Measurements from ENCODE around the gene CNTN1.

CNTN1 gene

DNA sequence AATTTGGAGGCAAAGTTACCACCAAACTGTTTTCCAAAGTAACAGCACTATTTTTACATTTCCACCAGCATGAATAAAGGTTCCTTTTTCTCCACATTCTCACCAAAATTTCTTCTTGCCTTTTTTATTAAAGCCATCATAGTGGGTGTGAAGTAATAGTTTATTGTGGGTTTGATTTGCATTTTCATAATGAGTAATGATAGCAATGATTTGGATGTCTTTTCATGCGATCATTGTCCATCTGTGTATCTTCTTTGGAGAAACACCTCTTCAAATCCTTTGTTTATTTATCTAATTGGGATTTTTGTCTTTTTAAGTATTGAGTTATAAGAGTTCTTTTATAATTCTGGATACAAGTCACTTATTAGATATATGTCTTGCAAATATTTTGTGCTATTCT lies 172.7 kb downstream of the CNTN1 start:
- no peak for DNase-seq

DNA sequence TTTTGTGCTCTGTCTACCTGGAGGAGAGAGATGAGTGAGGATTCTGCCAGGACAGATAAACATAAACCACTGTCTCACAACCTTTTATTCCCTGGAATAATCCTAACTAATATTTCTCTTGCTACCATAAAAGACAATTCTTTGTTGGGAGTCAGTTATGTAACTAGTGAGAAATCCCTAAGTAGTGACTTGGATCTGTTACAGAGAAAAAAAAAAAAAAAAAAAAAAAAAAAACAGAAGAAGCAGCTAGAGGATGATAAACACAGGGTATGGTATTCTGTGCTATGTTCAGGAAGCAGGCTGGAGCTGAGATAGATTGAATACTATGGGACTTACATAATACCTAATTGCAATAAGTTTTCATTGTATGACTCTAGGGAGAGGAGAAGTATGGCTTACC lies 178.7 kb downstream of the CNTN1 start:
- DNase-seq: no peak

DNA sequence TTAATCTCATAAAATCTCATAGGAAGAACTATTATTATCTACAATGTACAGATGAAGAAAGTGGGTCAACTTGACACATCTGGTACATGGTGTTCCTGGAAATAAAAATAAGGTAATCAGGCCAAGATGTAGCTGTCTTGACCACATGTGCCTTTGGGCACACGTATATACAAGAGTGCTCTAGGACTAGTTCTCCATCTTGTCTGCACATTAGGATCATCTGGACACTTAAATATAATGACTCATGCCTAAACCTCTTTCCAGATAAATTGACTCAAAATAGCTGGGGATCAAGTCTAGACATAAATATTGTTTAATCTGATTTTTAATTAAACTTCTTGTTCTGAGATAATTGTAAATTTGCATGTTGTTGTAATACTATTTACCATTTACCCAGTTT lies 182.6 kb downstream of the CNTN1 start:
- no peak for DNase-seq

DNA sequence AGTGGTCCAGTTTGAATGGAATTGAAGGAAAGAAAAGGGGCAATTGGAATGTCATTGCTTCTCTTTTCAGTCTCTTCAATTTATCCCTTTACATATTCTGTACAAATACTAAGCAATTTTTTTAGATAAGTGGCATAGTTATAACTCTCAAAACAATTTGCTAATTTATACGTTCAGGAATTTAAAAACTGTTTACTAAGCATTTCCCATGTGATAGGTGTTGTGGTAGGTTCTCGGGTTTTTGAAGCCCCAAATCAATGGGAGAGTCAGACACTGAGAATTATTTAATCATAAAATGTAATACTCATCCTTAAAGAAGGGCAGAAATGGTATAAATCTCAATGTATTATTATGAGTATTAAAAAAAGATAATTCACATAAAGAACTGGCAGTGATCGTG lies 197.1 kb downstream of the CNTN1 start:
- no peak for DNase-seq

DNA sequence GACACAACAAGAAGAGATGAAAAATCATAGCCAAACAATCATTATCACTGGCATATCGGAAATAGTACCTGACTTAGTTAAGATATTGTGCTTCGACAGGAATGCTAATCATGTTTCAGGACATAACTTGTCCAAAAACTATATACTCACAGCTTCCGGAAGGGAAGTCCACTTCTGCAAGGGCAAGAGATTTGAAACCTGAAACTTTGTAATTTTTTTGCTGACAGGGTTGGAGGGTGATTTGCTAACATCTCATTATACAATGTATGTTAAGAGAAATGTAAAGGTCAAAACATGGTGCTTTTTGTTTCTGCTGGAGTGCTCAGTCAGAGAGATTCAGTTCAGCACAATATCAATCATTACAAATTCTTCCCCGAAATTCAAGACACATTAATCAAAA lies 200.3 kb downstream of the CNTN1 start:
- DNase-seq: no peak

DNA sequence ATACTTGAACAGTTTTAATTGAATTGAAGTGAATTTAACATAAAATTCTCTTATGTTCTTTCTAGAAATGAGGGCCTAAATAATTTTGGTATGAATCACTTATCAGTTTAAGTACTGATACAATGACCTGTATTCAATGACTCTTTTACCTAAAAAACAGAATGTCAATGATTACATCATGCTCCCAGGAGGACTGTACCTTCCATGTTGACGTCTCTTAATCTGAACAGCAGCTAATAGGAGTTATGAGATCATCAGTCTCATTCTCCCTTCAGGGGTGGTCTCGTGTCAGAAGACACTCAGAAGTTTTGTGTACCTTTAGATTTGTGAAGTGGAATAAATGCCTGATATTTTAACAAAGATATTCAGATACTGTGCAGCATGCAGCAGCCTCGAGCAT lies 206.3 kb downstream of the CNTN1 start:
- DNase-seq: no peak

DNA sequence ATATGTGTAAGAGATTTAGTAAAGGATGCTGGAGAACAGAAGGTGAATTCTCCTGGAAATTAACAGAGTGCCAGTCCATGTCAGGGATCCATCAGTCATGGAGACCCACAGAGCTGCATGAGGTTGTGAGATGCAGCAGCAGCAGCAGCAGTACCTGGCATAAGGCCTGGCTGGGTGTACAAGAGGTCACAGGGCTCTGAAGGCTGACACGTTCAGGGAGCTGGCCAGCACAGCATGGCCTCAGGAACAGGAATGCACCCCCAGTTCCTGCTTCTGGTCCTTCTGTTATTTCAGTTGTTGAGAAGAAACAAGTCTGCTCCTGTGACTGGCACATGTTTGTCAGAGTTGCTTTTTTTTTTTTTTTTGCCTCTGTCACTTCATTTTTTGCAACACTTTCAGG lies 210.8 kb downstream of the CNTN1 start:
- no peak for DNase-seq

DNA sequence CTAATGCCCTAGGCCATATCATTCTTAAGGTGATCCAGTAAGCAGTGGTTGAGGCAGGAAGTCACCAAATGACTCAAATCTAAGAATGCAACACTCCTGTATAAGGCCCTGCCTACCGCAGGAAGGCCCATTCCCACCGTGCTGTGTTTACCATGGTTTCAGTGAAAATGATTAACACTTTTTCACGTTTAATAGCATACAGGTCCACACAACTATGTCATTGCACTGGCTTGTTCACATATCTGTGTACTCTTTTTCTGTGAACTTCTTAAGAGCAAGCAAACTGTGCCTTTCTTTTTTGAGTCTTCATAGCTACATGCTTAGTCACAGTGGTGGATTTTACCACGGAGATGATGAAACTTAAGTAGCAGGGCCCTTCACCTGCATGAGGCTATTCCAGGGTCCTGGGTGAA lies 214.9 kb downstream of the CNTN1 start:
- no peak for DNase-seq

DNA sequence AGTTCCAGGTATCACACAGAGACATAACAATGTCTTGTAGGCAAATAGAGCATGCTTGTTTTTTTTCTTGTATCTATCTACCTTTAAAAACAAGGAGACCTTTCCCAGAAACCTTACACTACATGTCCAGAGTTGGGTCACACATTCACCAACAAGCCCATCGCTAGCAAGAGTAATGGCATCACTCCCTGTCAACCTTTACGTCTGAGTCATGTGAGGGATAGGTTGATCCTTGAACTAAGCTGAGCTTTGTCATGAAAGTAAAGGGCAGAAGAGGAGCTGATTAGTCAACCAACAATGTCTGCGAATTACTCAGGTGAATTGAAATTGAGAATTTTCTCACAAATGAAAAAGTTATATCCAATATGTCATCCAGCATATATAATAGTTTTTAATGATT lies 219.4 kb downstream of the CNTN1 start:
- DNase-seq: no peak

DNA sequence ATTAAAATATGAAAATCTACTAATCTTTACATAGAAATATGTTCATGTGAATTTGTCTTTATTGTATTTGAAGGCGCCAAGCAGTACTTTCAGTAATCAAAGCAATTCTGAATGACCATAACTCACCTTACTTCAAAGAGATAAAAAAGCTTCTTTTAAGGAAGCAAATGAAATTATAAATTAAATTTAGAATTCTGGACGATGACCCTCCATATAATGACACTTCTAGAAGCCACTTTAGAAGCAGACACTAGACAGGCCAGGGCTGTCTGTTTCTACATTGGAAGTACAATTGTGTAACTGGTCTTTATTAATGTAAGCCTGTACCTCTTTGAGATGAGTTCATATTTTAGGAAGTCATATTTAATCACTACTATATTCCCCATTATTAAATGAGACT lies 222.9 kb downstream of the CNTN1 start:
- no peak for DNase-seq

DNA sequence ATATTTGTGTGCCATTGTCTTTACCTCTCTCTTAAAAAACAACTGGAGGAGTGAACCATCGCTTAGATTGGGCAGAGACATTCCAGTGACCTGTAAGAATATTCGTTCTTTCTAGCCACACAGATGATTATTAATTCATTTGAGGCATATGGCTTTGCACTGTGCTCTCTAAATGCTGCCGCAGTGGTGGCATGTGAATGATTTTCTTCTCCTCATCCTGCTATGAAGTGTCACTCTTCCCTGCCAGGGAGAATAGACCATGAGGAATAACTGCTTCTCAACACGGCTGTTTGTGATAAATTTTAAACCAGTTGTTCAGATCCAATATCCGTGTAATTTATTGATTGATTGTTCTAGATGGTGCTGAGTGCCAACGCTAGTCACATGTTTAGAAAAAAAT lies 225.3 kb downstream of the CNTN1 start:
- DNase-seq: no peak

DNA sequence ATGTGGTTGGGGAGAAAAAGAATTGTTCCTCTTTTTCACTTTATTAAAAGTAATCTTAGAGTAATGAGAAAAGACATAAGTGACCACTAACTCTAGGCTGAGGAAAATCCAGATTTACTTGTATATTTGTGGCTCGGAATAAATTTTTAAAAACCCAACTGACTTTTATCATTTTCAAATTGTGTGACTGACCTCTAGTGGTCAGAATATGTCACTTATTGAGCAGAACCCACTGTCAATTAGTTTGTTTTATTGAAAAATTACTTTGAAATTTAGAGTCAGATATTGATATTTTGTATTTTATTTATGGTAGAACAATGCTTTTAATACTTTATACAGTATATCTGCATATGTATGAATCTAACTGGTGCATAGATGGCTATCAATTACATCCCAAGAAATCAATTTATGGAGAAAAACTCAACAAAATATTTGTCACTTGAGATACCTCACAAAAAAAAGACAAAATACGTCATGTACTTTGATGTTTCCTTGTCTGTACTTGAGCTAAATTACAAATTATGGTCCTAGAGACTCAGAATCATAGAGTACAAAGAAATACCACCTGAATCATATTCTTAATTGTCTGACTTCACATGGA lies 229.4 kb downstream of the CNTN1 start:
- DNase-seq: no peak

DNA sequence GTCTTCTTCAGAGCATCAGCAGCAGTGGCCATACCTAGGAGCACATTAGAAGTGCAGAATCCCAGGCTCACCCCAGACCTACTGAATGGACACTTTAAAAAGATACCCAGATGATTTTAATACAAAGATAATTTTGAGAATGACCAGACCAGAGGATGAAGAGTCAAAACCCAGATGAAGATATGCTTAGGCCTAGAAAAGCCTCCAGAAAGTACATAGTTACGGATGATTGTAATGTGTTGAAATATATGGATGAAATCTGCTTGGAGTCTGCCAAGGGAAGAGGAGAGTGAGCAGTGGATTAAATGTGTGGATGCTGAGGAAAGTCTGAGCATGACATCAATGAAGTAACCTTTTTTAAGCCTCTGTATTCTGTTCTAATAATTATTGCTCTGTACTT lies 245.7 kb downstream of the CNTN1 start:
- no peak for DNase-seq

DNA sequence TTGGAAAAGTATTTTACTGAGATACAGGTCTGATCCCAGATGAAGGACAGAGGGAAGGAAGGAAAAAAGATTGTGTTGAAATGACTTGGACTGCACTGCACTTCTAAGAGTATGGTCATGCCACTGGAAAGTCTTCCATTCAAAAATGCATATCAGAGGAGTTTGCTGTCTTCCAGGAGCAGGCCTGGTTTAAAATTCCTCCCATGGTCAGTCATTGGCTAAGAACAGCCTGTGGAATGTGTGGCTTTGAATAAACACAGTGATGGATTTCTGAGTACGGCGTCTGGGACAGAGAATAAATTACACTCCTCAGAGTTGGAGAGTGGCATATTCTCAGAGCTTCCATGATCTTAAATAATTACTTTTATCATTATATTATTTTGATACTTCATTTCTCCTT lies 250.1 kb downstream of the CNTN1 start:
- no peak for DNase-seq

DNA sequence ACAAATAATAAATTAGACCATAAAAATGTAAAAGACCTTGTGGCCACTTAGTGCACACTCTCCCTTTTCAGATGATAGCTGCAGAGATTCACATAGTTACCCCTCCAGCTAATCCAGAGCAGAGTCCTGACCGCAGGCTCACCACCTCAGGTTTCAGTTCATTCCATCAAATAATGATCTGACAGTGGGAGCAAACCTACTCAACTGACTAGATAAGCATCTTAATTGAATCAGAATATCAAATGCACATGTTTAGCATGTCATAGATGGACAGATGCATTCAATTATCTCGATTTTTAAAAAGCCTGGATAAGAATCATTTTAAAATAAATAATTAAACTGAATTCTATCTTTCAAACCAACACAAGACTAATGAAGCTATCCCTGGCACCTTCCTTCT lies 253.5 kb downstream of the CNTN1 start:
- DNase-seq: no peak

DNA sequence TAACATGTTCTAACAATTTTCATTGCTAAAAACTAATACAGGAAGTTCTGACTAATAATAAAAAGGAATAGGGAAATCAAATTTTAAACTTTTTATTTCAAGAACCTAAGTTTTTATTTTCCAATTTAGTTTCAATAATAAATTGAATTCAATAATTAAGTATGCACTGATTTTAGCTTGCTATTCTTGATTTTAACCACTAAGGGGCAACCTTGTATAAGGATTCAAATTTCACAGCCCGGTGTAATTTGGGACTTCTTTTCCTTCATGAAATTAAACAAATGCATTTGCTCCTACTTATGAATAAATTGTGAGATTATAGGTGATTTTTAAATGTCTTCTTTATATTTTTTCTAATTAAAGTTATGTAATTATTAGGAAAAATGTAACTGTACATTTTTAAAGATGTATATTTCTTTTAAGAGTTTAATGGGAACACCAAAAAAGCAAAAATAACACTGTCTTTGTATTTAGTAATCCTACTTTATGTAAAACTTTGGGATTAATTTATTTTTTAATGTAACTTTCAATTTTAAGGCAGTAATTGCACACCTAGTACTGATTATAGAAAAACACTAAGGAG lies 254.5 kb downstream of the CNTN1 start:
- DNase-seq: no peak

DNA sequence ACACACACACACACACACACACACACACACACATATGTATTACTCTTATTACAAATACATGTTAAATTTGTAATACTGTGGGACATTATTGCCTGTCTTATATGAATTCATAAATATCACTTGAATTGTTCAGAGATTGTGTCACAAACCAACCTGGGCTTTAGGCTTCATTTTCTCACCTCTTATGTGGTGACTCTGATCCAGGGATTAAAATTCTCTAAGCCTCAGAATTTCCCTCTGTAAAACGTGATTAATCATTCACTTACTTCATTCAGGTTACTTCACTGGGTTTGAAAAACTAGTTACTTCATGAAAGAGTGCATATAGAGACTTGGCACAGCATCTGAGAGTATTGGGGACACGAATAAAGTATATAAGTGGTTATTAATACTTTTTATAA lies 255.6 kb downstream of the CNTN1 start:
- DNase-seq: no peak

DNA sequence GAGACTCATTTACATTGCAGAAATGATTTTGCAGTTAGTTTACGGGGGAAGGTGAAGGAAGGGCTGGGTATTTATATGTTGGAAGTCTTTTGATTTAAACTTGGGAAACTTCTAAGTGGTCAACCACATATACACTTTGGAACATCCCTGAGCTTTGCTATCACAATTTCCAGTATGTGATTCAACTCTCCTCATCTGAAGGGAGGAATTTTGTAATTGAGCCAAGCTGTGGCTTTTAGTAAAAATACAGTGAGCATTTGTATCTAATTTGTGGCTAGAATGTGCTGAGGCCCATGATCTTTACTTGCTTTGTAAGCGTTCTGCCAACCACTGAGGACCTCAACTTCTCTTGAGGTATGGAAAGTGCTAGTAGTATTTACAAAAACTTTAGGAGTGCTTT lies 260.8 kb downstream of the CNTN1 start:
- DNase-seq: no peak

DNA sequence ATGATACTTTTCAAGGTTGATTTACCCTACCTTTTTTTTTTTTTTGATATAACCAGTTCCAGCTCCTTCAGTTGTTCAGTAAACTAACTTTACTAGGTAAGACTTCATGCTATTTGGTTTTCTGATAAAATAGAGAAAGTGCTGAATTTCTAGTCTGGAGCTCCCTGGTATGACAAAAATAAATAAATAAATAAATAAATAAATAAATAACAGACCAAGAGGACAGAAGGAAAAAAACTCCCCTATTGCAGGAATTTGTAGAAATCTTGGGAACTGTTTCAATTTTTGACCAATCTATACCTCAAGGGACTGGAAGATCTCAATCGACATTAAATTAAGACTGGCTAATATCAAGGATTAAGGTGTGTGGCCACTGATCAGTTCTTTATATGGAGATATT lies 265.2 kb downstream of the CNTN1 start:
- no peak for DNase-seq

DNA sequence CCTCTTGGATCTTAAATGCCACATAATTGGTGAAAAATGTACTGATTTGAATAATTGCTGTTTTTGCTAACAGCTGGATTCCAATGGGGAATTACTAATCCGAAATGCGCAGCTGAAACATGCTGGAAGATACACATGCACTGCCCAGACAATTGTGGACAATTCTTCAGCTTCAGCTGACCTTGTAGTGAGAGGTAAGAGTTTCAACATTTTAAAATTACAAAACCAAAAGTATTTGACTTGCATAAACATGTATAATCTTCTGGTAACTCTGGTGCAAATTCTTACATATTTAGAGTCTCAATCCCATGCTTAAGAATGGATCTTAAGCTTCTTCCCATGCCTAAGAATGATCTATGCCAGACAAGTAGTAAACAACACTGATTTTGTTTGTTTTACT lies 266.8 kb downstream of the CNTN1 start:
- no peak for DNase-seq

DNA sequence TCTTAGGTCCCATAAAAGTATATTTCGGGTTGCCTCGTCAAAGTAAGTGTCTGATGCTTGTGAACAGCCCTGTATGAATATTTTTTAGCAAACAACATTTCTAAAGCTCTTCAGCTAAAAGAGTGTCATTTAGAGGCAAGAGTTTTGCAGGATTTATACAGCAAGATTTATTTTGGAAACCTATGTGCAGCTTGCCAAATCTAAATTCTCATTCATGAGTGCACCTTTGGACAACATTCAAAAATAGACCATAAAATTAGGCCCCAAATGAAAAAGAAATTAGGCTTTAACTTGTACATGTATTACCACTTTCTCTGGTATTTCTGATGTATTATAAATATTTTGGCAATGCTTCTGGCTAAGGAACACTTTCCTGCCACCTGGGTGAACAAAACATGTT lies 271.5 kb downstream of the CNTN1 start:
- DNase-seq: no peak

DNA sequence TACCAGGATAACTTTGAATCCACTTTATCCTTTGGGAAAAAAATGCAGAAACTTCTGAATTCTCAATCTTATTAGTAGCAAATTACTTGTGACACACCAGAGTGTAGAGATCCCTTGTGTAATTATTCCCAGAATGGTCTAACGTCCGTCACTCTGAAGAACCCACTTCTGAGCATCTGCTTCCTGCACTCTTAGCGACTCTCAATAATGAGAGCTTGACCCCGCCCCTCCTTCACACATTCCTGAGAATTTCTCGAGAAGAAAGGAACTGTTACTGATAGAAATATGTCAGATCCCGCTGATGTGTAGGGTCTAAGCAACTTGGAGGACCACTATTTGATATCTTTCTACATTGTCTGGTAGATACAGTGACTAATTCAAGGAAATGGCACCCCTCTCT lies 277.6 kb downstream of the CNTN1 start:
- no peak for DNase-seq

DNA sequence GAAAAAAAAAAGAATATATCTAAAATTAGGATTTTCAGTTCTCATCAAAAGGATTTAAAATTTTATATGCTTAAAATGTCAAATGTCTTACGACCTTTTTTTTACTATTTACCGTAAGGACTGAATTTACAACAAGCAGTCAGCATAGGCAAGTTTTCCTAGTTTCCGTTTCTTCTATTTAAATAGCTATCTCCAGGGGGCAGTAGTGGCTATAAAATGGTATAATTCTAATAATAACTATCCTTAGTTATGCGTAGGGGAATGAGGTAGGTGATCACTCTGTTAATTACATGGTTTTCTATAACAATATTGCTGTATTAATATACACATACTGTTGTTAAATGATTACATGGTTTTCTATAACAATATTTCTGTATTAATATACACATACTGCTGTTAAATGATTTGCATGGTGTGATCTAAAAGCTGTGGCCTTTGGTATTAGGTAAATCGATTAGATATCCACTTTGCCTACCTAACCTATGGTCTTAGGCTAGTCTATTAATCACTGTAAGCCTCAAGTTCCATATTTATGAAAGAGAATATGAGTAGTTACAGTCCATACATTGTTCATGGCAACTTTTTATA lies 278.2 kb downstream of the CNTN1 start:
- DNase-seq: no peak

DNA sequence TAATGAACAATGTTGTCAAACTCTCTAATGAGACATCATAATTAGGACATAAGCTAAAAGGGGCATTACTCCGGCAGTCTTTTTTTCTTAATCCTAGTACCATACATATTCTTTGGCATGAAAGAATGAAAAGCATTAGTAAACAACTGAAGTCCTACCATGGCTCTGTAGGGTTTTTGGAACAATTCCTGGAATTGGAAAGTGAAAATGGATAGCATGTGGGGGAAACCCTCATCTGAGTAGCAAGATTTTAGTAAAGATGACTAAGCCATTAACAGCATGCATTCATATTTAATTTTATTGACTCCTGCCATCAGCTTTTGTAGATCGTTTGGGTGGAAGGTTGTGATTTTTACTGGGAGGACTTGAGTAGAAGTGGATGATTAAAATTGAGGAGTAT lies 279.7 kb downstream of the CNTN1 start:
- DNase-seq: no peak

DNA sequence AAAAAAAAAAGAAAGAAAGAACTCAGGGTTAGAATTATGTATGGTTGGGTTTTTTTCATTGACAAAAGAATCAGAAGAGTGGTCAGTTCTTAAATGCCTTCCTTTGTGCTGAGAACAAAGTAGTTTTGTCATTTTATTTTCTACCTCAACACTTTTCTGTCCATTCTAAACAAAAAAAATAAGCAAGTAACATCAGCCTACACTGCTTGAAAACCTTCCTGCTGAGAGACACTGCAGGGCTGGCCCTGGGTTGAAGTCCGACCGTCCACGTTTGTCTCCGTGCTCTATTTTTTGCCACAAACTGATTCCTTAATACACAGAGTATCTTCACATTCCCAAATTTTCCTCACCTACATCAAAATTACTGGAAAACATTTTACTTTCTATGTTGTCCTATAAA lies 284.3 kb downstream of the CNTN1 start:
- DNase-seq: no peak
